HL-60 (cell line): ENCODE measurements around the gene ASB13.
"Not testable (repeated sequence)": the region's sequence is repeated elsewhere in the genome, so short reads cannot be mapped to it uniquely, and the experiment has no call there.

Source experiments
- DNase-seq, 2 experiments: peaks; one replicate each; pipeline ENCODE4 v3.0.0-alpha.2; 2010 to 2020; ENCODE audit warnings: low read depth in 1 of 2, low spot score in 1 of 2
- H3K27ac ChIP-seq: fragments of 250-450 bp; sonication (Bioruptor Pico); replicated peaks from 2 replicates; pipeline ENCODE4 v1.5.1; 2020; ENCODE audit warnings: mild to moderate bottlenecking, moderate library complexity
- H3K27me3 ChIP-seq: fragments of 250-450 bp; sonication (Bioruptor Pico); 2 replicates; pipeline ENCODE4 v1.5.1; 2021; ENCODE audit warnings: mild to moderate bottlenecking, moderate library complexity; ENCODE audit not compliant: insufficient read depth, poor library complexity, severe bottlenecking
- H3K4me3 ChIP-seq: replicated peaks from 2 replicates; pipeline ENCODE4 v1.5.1; 2011; ENCODE audit warnings: mild to moderate bottlenecking, control low read depth, low read length; ENCODE audit not compliant: insufficient read depth
- GABPA ChIP-seq: IDR thresholded peaks from 2 replicates; pipeline ENCODE4 v1.6.1; 2012; ENCODE audit warnings: low read depth
- POLR2AphosphoS5 ChIP-seq: IDR thresholded peaks from 2 replicates; pipeline ENCODE4 v1.6.1; 2012; ENCODE audit warnings: low read depth
- SPI1 ChIP-seq: IDR thresholded peaks from 2 replicates; pipeline ENCODE4 v1.6.1; 2012; ENCODE audit warnings: low read depth, mild to moderate bottlenecking, borderline replicate concordance
- TF ChIP-seq, protein P1 (sequence below): IDR thresholded peaks from one replicate; pipeline ENCODE4 v1.5.1; 2011; ENCODE audit warnings: low read length, control low read depth, inconsistent platforms; ENCODE audit not compliant: insufficient read depth
- TF ChIP-seq, protein P2 (sequence below): IDR thresholded peaks from 2 replicates; pipeline ENCODE4 v1.6.1; 2012; ENCODE audit warnings: low read depth; ENCODE audit not compliant: insufficient replicate concordance

ASB13 gene

DNA sequence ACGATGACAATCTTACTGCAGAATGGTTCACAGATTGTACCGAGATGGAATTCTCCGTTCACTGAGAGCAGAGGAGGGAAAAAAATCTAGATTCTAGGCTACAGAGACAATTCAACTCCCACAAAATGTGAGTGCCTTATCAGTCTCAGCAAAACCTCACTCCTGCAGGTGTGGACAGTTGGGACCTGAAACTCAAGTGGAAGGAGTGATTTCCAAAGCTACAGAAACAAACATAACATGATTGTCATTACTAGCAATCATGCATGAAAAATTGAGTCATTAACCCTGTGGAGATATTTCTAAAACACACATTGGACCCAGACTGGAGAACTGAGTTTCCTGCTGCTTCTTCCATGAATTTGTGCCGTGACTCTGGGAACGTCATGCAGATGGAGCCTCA, 71.3 kb downstream of the ASB13 start:
- TF ChIP-seq POLR2AphosphoS5 (no peak), SPI1 (no peak), GABPA (no peak)
- TF ChIP-seq, protein P1, sequence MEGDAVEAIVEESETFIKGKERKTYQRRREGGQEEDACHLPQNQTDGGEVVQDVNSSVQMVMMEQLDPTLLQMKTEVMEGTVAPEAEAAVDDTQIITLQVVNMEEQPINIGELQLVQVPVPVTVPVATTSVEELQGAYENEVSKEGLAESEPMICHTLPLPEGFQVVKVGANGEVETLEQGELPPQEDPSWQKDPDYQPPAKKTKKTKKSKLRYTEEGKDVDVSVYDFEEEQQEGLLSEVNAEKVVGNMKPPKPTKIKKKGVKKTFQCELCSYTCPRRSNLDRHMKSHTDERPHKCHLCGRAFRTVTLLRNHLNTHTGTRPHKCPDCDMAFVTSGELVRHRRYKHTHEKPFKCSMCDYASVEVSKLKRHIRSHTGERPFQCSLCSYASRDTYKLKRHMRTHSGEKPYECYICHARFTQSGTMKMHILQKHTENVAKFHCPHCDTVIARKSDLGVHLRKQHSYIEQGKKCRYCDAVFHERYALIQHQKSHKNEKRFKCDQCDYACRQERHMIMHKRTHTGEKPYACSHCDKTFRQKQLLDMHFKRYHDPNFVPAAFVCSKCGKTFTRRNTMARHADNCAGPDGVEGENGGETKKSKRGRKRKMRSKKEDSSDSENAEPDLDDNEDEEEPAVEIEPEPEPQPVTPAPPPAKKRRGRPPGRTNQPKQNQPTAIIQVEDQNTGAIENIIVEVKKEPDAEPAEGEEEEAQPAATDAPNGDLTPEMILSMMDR: no peak
- TF ChIP-seq, protein P2, sequence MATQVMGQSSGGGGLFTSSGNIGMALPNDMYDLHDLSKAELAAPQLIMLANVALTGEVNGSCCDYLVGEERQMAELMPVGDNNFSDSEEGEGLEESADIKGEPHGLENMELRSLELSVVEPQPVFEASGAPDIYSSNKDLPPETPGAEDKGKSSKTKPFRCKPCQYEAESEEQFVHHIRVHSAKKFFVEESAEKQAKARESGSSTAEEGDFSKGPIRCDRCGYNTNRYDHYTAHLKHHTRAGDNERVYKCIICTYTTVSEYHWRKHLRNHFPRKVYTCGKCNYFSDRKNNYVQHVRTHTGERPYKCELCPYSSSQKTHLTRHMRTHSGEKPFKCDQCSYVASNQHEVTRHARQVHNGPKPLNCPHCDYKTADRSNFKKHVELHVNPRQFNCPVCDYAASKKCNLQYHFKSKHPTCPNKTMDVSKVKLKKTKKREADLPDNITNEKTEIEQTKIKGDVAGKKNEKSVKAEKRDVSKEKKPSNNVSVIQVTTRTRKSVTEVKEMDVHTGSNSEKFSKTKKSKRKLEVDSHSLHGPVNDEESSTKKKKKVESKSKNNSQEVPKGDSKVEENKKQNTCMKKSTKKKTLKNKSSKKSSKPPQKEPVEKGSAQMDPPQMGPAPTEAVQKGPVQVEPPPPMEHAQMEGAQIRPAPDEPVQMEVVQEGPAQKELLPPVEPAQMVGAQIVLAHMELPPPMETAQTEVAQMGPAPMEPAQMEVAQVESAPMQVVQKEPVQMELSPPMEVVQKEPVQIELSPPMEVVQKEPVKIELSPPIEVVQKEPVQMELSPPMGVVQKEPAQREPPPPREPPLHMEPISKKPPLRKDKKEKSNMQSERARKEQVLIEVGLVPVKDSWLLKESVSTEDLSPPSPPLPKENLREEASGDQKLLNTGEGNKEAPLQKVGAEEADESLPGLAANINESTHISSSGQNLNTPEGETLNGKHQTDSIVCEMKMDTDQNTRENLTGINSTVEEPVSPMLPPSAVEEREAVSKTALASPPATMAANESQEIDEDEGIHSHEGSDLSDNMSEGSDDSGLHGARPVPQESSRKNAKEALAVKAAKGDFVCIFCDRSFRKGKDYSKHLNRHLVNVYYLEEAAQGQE: no peak
- Histone ChIP-seq H3K27ac (no peak overlapping the region), H3K27me3 (no peaks in the 10 kb centered on the region), H3K4me3 (no peak overlapping the region)
- no peak for DNase-seq

GRCh38 chr10:5594271-5595049, 71.9 kb downstream of the ASB13 start:
- Histone ChIP-seq H3K27ac (no peak overlapping the region), H3K27me3 (no peaks in the 10 kb centered on the region), H3K4me3 (no peak overlapping the region)
- TF ChIP-seq SPI1 (no peak), GABPA (no peak)
- no peak for DNase-seq

DNA sequence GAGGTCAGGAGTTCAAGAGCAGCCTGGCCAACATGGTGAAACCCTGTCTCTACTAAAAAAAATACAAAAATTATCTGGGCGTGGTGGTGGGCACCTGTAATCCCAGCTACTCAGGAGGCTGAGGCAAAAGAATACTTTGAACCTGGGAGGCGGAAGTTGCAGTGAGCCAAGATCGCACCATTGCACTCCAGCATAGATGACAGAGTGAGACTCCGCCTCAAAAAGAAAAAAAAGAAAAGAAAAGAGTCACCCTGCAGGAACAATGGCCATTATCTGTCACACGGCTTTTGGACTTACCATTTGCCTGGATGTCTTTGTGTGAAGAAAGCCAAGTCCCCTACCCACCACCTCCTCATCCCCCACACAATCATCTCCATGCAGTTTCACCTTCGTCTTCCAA, 73.0 kb downstream of the ASB13 start:
- DNase-seq, H3K4me3 ChIP-seq, H3K27me3 ChIP-seq, H3K27ac ChIP-seq: not testable (repeated sequence)

- no peak for DNase-seq
- Histone ChIP-seq H3K4me3 (no peak overlapping the region), H3K27me3 (no peaks in the 10 kb centered on the region), H3K27ac (no peak overlapping the region)
- TF ChIP-seq POLR2AphosphoS5 (no peak), SPI1 (no peak), GABPA (no peak)
Measured at GRCh38 chr10:5592070-5592469, 74.3 kb downstream of the ASB13 start.

DNA sequence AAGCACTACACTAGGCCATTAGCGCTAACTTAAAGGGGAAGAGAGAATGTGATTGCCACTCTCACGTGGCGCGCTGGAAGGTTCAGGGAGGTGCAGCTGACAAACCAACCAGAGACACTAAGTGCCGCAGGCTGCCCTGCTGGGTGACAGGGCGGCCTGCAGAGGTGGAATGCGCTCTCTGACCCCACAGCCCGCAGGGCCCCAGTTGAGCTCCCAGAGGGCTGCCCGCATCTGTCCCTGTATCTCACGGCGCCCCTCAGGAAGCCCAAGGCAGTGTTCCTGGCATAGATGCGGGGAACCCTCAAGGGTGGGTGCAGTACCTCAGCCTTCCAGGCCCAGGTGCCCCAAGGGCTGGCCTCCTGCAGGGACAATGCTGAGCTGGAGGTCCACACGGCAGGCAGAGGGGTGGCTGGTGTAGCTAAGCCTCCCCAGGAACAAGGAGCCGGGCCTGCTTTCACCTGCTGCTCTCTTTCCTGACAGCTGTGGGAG, 75.0 kb downstream of the ASB13 start:
- no peak for DNase-seq
- TF ChIP-seq SPI1 (no peak), GABPA (no peak), POLR2AphosphoS5 (no peak)
- TF ChIP-seq, protein P1: no peak
- TF ChIP-seq, protein P2: no peak
- Histone ChIP-seq H3K4me3 (no peak overlapping the region), H3K27ac (no peak overlapping the region), H3K27me3 (no peaks in the 10 kb centered on the region)
